ENCODE data around the gene SMURF1.

DNA sequence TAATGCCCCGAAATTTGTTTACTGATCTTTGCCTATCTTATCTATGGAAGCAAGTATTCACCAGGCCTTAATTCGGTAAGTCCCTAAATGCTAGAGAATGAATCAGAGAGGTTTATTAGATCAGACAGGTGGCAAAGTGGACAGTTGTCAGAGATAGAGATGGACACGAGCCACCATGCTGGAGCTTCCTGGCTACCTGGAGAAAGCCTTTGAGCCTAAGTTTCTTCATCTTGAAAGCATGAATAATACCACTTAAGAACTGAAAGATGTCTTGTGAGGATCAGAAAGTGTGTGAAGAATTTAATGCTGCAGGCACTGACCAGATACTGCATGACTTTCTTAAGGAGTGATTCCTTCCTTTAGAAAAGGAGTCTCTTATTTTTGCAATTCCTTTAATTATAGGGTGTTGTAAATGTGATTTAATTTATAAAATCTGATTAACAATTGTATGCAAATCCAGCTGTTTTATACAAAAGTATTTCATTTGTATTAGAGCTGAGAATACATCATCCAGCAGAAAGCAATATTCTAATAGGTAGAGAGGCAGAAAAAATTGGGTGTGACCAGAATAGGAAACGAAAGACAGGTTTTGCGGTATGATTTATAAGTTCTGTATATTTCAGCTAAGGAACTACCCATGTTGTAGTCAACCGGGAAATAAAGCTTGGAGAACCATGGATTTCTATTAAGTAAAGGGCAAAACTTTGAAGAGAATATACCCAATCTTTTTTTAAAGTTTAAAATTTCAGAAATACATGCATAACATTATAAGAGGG lies 82.7 kb downstream of the SMURF1 start:
- no peak for TF ChIP-seq POLR2AphosphoS5 (IDR thresholded peaks at IDR 0.05; ENCODE audit: low read depth, low read length)
- no peak for TF ChIP-seq POLR2A (IDR thresholded peaks at IDR 0.05; ENCODE audit: low read depth, low read length)
